MV-4-11 (cell line): Measurements from ENCODE around the gene MTOR.
A peak's percentile ranks its signal among the peaks of the same experiment; 100 is the strongest.
"Not testable (repeated sequence)": the region's sequence is repeated elsewhere in the genome, so short reads cannot be mapped to it uniquely, and the experiment has no call there.

Experiments used
- DNase-seq: peaks from one replicate; lab custom pipeline; 2025; lab: John Stamatoyannopoulos, UW

MTOR gene

DNA sequence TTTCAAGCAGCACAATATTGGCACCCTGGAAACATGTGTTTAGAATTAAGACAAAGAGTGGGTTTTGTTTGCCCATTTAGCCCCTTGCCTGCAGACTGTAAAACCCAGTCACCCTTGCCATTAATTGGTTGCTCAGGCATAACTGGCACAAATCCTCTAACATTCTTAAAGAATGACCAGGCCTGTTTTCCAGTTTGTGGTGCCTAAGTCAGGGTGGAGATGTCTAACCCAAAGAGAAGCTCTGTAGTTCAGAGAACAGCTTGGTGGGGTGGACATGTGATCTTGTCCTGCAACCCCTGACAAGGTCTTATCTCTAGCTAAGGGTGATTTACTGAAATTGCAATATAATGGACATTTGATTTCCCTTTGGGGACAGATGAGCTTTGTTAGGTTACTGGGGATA, 82.0 kb downstream of the MTOR start:
- no peak for DNase-seq

DNA sequence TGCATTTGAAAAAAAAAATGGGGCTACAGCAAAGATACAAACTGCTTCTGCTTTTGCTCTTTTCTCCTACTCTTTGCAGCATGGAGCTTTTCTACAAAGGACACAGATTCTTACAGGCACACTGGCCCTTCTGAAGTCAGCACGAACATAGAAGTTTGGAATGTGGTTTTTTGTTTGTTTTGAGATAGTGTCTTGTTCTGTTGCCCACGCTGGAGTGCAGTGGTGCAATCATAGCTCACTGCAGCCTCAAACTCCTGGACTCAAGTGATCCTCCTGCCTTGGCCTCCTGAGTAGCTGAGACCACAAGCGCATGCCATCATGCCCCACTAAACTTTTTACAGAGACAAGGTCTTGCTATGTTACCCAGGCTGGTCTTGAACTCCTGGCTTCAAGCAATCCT, 82.6 kb downstream of the MTOR start:
- not testable (repeated sequence) for DNase-seq

DNA sequence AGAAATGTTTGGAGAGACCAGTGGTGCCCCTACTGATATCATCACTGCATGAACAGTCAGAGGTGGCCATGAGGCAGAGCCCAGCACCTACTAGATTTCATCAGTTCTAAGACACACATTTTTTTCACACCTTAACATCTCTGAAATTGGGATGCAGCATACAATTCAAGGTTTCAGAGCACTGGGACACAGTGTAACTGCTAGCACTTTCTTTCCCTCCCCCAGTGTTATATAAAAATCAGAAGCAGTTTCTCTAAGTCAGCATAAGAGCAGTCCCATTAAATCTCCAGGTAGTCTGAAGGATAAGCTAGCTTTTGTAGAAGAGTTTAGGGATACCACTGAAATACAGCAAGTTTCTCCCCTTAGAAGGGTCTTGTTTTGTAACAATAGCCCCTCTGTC, 83.2 kb downstream of the MTOR start:
- DNase-seq, result no peak

DNA sequence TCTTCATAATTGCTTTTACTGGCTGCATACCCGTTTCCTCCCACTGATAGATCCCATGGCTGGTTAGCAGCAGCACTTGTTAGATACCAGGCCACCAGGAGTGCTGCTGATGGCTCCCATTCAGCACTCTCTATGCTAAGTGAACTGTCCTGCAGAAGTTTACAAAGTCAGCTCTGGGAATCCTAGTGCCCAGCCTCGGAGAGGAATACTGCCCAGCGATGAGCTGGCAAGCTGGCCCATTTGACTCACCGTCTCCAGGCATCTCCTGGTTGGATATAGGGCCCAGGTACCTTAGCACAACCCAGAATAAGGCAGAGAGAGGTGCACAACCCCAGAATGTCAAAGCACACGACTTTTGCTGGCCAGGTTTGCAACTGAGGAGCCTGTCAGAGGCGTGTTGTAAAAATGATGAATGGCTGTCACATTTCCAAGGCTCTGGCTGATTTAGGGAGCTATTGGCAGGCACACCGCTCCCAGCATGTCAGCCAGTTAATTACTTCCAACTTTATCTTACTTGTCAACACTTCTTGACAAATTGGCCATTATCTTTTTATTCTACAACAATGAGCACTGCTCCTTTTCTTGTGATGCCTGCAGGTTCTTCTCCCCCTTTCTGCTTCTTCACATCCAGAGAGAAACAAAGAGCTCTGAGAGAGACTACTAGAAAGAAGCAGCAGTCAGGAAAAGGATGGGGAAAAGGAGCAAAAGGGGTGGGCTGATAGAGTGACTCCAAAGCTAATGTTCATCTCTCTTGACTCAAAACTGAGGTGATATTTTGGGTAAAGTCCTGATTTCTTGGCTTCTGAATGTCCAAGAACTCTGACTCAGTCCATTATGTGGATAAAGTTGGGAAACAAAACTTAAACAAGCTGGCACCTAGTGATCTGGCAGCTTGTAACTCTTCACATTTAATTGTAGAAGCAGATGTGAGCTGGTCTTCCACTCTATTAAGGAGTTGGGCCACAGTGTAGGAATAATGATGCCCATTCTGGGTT, 84.0 kb downstream of the MTOR start:
- no peak for DNase-seq

DNA sequence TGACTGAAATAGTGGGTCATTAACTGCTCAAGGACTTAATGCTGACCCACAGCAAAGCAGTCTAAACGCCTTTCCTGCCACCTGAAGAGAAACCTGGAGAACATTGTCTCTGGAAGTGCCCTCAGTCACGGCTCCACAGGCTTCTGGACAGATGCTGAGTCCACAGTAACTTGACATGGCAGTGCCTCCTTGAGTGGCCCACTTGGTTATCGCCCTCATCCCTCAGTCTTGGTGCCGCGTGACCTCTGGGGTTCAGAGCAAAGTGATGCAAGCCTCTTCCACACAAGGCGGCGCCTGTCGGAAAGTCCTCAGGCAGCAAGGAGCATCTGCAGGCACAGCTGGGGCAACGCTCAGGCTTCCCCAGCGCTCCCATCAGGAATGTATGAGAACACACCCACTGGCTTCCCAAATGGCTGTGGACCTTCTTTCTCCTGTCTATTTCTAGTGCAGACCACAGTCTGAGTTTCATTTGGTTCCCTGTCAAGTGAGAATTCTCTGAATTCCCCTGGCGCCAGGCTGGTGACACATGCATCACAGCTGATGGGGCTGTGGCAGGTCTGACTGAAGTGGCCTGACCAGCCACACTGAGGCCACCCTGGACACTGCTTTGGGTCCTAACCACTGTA, 86.2 kb downstream of the MTOR start:
- DNase-seq, result no peak

DNA sequence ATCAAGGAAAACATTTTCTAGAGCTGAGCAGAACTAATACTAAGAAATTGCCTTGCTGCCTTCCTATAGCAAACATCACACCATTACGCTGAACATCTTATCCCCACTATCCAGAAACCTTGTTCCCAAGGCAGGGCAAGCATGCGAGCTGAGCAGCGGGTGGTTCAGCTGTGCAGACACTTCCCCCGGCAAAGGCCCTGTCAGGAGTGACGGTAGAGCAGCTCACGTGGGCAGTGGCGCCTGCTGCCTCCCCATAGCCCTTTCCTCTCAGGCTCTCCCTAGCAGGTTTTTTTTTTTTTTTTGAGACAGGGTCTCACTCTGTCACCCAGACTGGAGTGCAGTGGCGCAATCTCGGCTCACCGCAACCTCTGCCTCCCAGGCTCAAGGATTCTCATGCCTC, 86.9 kb downstream of the MTOR start:
- DNase-seq, result no peak

DNA sequence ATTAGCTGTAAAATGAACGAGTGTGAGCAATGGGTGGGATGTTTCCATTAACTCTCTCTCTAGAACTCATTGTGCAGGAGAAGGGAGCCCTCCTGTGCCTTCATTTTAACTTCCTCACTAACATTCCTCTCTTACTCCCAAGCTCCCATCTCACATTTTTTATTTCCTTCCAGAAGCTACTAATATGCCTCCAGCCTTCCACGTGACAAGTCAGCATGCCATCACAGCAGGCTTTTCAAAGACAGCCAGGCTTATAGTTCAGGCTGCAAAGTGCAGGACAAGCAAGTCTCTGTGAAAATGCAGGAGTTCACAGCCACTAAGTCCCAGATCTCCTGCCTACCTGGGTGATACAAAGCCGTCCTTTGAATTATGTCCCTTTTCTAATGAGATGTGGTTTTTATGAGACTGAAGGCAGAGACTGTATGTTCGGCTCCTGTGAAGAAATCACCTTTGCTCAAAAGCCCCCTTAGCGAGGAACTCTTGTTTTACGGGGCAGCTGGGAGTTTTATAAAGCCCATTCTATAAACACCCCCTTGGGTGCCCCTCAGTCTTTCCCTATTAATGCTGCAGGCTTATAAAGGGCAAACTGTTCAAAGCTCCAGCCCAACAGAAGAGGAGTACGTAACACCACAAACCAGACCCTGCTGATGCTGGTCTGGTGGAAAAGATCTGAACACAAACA, 87.9 kb downstream of the MTOR start:
- no peak for DNase-seq

DNA sequence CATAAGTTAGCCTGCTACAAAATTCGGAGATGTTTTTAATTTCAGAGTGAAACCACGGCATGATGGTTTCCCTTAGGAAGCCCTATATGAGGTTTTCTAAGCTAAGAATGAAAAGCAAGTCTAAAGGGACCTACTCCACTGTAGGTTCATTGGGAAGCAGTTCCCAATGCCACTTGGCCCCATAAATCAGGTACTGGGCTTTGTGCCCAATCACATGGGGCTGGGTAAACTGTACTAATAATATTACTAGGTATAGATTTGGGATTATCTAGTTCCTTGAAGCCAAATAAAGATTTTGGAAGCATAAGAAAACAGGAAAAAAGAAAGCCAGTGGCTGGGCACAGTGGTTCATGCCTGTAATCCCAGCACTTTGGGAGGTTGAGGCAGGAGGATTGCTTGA, 92.2 kb downstream of the MTOR start:
- no peak for DNase-seq

DNA sequence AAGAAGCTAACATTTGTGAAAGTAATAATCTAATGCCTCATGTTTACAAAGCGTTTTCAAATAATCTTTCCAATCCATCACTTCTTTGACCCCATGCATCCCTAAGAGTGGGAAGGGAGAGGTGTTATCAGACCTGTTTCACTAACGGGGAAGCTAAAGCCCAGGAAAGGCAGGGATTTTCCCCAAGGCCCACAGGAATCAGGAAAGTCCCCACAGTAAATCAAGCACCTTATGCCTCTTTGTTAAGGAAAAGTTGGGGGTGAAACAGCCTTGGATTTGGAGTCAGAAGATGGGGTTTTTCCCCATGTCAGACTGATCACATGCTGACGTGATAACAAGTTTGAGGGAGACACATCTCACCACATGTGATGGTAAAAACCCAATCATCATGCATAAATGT, 93.1 kb downstream of the MTOR start:
- no peak for DNase-seq

DNA sequence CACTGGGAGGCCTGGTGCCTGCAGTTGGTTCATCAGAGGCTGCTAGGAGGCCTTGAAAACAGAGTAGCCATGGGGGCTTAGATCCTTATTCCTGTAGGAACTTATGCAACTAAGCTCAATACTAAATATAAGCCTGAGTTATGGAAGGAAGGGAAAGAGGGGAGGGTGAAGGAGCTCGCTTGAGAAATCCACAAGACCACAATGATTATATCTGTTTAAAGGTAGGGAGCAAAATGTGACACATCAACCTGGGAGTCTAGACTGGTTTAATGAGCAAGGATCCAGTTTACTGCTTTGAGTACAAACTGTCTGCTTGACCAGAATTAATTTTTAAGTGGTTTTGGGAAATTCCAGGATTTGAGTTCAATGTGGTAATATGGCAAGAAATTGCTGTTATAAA, 93.6 kb downstream of the MTOR start:
- DNase-seq, result no peak

DNA sequence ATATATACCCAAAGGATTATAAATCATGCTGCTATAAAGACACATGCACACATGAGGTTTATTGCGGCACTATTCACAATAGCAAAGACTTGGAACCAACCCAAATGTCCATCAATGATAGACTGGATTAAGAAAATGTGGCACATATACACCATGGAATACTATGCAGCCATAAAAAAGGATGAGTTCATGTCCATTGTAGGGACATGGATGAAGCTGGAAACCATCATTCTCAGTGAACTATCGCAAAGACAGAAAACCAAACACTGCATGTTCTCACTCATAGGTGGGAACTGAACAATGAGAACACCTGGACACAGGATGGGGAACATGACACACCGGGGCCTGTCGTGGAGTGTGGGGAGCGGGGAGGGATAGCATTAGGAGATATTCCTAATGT, 95.6 kb downstream of the MTOR start:
- DNase-seq, result not testable (repeated sequence)

DNA sequence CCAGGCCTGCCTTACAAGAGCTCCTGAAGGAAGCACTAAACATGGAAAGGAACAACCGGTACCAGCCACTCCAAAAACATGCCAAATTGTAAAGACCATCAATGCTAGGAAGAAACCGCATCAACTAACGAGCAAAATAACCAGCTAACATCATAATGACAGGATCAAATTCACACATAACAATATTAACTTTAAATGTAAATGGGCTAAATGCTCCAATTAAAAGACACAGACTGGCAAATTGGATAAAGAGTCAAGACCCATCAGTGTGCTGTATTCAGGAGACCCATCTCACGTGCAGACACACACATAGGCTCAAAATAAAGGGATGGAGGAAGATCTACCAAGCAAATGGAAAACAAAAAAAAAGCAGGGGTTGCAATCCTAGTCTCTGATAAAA, 99.6 kb downstream of the MTOR start:
- not testable (repeated sequence) for DNase-seq

DNA sequence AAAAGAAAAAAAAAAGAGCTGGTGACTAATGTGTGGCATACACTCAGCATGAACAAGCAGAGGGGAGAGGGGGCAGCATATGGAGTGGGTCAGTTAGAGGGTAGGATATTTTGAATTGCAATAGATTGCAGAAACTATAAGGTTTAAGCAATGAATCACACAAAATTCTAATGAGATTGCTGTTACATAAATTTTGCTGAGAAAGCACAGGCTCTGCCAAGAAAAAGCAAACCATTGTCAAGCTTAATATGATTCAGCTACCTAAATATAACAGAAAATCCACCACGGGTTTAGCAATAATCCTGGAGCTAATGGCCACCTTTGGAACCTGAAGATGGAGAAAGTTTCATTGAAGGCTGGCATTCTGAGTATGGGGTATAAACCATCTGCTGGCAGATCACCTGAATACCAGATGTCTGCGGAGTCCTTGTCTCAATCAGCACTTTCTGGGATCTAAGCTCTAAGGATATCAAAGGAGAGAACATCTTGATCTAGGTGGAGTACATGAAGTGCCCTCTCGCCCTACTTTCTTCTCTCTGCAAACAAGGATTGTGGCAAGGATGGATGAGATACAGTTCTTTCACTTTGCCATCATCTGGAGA, 103.5 kb downstream of the MTOR start:
- peak; percentile 38 for DNase-seq

DNA sequence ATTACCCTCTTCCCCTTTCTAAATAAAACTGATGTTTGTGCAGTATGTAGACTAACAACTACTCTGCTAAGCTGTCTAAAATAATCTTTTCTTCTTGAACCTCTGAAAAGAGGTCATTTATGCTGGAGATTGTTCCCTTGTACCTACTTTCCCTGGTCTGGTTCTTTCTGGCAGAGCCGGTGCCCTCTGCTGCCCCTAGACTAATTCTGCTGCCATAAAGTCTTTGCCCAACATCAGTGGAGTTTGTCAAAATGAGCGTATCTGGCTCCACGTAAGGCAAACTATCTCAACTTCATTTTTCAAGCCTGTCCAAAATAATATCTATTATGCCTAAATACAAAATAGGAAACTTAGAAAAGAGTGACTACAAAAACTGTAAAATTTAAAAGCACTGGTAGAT, 104.1 kb downstream of the MTOR start:
- peak; percentile 56 for DNase-seq

DNA sequence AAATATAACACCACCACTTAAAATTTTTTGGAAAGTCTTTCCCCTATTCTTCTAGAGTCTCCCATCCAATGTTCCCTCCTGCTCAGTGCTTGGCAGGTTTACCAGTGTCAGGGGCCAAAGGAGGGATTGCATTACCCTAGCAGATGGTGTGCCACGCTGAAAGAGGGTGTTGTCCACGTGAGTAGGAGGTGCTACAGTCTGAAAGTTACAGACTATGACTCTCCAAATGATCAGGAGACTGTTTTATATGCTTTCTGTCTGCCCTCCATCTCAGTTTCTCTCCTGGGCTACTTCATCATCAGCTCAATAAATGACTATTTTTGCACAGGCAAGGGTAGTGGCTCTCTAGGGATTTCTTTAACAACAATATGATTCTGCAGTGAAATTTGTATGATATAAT, 104.5 kb downstream of the MTOR start:
- DNase-seq, result no peak

DNA sequence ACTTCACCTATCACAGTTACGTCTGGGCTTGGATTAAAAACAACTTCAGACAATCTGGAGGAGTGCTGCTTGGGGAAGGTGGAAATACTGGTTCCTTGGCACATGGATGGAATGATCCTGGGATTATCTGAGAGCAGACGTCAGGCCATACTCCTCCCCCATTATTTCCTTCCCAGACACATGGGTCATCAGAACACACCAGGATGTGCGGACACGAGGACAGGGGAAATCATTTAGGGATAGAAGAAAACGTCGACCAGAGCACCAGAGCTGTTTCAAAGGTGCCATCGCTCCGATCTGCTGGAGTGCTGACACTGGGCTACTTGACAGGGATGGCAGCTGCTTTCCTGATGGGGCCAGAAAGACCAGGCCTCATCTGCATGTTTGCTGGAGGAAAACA, 105.0 kb downstream of the MTOR start:
- DNase-seq, result no peak

DNA sequence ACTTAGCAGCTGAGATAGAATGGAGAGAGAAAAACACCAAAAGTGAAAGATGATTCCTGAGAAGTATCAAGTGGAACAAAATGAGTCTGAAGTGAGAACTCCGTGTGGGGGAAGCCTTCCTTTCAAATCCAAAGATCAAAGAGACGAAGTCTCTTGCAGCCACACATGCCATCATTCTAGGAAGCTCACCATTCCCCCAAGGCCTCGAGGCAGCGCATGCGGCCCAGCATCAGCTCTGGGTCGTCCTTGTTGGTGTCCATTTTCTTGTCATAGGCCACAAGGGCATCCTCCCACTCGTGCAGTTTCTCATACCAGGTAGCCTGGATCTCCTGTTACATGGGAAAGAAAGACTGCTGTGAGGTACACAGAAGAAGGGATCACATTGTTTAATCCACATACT, 105.4 kb downstream of the MTOR start:
- no peak for DNase-seq

DNA sequence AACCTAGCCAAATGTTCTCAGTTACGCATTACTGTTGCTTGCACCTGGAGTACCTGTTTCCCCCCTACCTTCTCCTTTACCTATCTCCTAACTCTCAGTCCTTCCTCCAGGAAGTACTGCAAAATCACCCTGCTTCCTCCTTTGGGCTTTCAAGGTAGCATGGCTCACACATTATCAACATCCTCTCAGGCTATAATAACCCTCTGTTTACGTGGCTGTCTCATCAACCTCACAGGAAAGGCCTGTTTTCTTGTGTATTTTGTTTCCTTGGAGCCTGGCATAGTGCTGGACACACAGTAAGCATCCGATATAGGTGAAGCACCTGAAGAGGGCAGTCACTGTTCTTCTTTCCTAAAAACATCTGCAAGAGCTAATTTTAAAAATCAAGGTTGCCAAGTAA, 105.9 kb downstream of the MTOR start:
- no peak for DNase-seq

DNA sequence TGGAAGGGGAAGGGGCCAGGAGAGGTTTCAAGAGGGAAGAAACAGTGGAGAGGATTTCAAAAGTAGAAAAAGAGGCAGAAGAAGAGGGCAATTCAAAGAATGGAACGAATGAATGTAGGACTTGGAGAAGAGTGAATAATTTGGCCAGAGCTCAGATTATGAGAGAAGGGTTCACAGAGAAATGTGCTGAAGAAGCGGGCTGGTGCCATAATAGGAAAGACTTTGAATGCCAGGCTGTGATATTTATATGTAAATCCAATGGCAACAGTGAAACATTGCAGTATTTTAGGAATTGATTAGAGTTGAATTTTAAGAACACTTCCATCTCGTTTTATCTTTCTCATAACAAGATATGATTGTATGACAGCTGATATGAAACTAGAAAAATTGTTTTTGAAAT, 109.2 kb downstream of the MTOR start:
- DNase-seq, result no peak

DNA sequence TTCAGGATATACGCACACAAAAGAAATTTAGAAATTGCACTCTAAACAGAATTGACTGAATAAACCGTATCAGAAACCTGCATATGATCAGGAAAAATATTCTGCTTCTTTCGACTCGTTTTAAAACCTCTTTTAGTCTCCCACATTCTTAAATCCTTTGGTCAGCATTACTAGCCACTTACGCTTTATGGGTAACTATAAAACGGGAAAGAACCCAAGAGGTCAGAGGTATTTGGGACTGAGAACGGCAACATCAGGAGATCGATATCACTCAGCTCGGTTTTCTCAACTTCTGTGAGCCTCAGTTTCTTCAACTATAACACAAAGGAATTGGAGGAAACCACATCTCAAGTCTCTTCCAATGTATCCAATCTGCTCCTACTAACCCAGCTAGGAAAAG, 109.6 kb downstream of the MTOR start:
- no peak for DNase-seq

DNA sequence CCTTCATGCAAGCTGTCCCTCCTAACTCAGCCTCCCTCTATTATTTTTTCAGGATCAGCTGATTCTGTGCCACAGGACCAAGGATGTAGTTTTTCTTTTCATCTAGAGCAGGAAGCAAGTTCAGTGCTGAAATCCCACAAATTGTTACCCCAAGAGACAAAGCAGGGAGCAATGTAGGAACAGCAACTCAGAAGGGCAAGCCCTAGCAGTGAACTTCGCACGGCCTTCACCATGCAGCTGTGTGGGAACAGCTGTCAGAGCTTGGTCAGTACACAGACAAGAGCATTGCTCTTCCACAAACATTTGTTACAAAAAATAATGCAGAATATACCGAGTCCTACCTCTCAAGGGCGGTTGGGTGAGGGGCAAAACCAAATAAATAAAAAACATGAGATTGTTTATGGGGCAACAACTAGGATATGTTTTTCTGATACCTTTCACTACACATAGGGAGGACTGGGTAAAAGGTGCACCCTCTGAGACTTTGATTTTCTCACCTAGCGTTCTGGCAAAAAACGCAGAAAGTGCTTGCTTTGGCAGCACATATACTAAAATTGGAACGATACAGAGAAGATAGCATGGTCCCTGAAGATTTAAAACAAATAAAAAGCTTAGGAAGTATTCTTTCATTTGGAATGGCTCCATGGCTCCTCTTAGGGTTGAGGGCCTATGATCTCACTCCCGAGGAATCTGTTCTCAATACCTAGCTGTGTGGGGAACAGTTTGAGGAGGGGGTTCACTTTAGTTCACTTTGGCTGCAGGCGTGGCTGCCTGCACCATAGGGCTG, 110.3 kb downstream of the MTOR start:
- DNase-seq, result no peak

DNA sequence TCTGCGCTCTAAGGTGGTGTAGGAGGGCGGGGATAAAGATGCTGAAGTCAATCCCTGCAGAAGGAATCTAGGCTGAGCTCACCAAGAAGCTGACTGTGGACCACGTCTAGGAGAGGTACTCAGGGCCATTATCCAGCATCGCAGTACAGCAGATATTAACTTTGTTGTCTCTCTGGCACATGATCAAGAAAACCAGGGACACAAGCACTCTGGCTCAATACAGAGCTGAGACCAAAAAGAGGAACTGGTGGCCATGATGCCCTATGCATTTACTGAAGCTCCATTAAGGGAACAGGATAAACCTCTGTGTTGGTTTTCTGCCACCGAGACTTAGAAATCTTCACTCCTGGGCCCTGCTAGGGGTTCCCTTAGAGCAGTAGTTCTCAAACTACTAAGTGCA, 111.2 kb downstream of the MTOR start:
- peak; percentile 76 for DNase-seq
